Fibroblast of lung (primary cell): ENCODE measurements around the gene SYNE1.

ENCODE experiments used
- CTCF ChIP-seq, 2 donors: IDR thresholded peaks in 1 of 2; conservative IDR thresholded peaks in 1 of 2; 1 replicate in 1 of 2; 2 replicates in 1 of 2; pipeline ENCODE4 v1.5.1; 2011 to 2012; ENCODE audit warnings: low read length in 2 of 2, control low read depth in 1 of 2, inconsistent platforms in 1 of 2, low read depth in 1 of 2, mild to moderate bottlenecking in 1 of 2
- EZH2 ChIP-seq: IDR thresholded peaks from 2 replicates; pipeline ENCODE4 v1.5.1; 2012; ENCODE audit warnings: low read length, control low read depth, mild to moderate bottlenecking; ENCODE audit errors: missing control alignments

- no peak for TF ChIP-seq EZH2
- no peak for TF ChIP-seq CTCF (conservative IDR thresholded peaks at IDR 0.05 in 1 of 2, IDR thresholded peaks at IDR 0.05 in 1 of 2; ENCODE audit: low read depth in 1 of 2, low read length in 2 of 2)
These were observed 313.8 kb downstream of the SYNE1 start for GRCh38 chr6:152323376-152323775.
